GM18873 (cell line): Measurements from ENCODE around the gene SRPK1.
"Not testable (repeated sequence)": the region's sequence is repeated elsewhere in the genome, so short reads cannot be mapped to it uniquely, and the experiment has no call there.

Experiments used
- ATAC-seq: cut with Tn5 transposase; IDR thresholded peaks from one replicate; pipeline ENCODE4 v1.9.1; 2021; ENCODE audit warnings: mild to moderate bottlenecking, moderate library complexity, moderate number of reproducible peaks; ENCODE audit not compliant: unreplicated experiment, low FRiP score

Gene SRPK1

GRCh38 chr6:35933844-35934243, 12.9 kb upstream of the SRPK1 start:
- no peak for ATAC-seq

GRCh38 chr6:35931873-35932272, 11.0 kb upstream of the SRPK1 start:
- not testable (repeated sequence) for ATAC-seq

GRCh38 chr6:35931120-35931561, 10.2 kb upstream of the SRPK1 start:
- no peak for ATAC-seq

- no peak for ATAC-seq
These were observed 8.7 kb upstream of the SRPK1 start for GRCh38 chr6:35929601-35930000.

GRCh38 chr6:35926509-35927215, 5.8 kb upstream of the SRPK1 start:
- no peak for ATAC-seq

GRCh38 chr6:35925961-35926360, 5.1 kb upstream of the SRPK1 start:
- ATAC-seq: no peak

GRCh38 chr6:35924146-35924545, 3.2 kb upstream of the SRPK1 start:
- no peak for ATAC-seq

- ATAC-seq: no peak
These were observed 1.2 kb upstream of the SRPK1 start for GRCh38 chr6:35922139-35922554.

GRCh38 chr6:35919827-35920751, 809 bp downstream of the SRPK1 start:
- ATAC-seq: peak; percentile 7

- no peak for ATAC-seq
These were observed 1.6 kb downstream of the SRPK1 start for GRCh38 chr6:35919085-35919826.

- not testable (repeated sequence) for ATAC-seq
These were observed 4.0 kb downstream of the SRPK1 start for GRCh38 chr6:35916893-35917292.

- no peak for ATAC-seq
These were observed 4.8 kb downstream of the SRPK1 start for GRCh38 chr6:35916056-35916455.

GRCh38 chr6:35914536-35914935, 6.4 kb downstream of the SRPK1 start:
- no peak for ATAC-seq

GRCh38 chr6:35911871-35912653, 8.8 kb downstream of the SRPK1 start:
- no peak for ATAC-seq

- not testable (repeated sequence) for ATAC-seq
These were observed 11.3 kb downstream of the SRPK1 start for GRCh38 chr6:35909571-35909970.

- ATAC-seq: not testable (repeated sequence)
These were observed 12.0 kb downstream of the SRPK1 start for GRCh38 chr6:35908753-35909401.

- no peak for ATAC-seq
These were observed 13.1 kb downstream of the SRPK1 start for GRCh38 chr6:35907750-35908149.

GRCh38 chr6:35906499-35906846, 14.4 kb downstream of the SRPK1 start:
- no peak for ATAC-seq

GRCh38 chr6:35905841-35906498, 14.9 kb downstream of the SRPK1 start:
- ATAC-seq: no peak
